Activated B cell treated with CpG ODN at 0.5 μM for 24 hours (primary cell): ENCODE measurements around the gene MR1. TPM values are rescaled to one million over a fixed set of nuclear protein-coding genes. Genes with fewer than 3 reads are reported as not detected.

Source experiments
- ATAC-seq: fragments of 200-7000 bp; cut with Tn5 transposase; one replicate; pipeline ENCODE4 v1.10.0; 2021; ENCODE audit warnings: low read depth, mild to moderate bottlenecking, moderate library complexity
- CTCF ChIA-PET: fragments of 350-600 bp; sonication (Branson Sonifier 250); formaldehyde crosslinking; loops from one replicate; lab custom pipeline; 2021; ENCODE audit warnings: antibody characterized with exemption; lab: Charles Lee
- POLR2A ChIA-PET: fragments of 350-600 bp; sonication (Branson Sonifier 250); formaldehyde crosslinking; loops from one replicate; lab custom pipeline; 2021; ENCODE audit warnings: antibody characterized with exemption; lab: Charles Lee
- DNase-seq: peaks from one replicate; pipeline ENCODE4 v3.0.0; 2022
- H3K27ac Mint-ChIP-seq: one replicate; pipeline ENCODE4 v1.8.0; 2020; ENCODE audit warnings: mixed read lengths
- H3K27me3 Mint-ChIP-seq: one replicate; pipeline ENCODE4 v1.8.0; 2021; ENCODE audit warnings: mixed read lengths
- H3K36me3 Mint-ChIP-seq: one replicate; pipeline ENCODE4 v1.8.0; 2021; ENCODE audit warnings: low read depth, mixed read lengths
- H3K4me1 Mint-ChIP-seq: one replicate; pipeline ENCODE4 v1.8.0; 2021; ENCODE audit warnings: mixed read lengths
- H3K4me3 Mint-ChIP-seq: one replicate; pipeline ENCODE4 v1.8.0; 2020; ENCODE audit warnings: mild to moderate bottlenecking, mixed read lengths
- H3K9me3 Mint-ChIP-seq: one replicate; pipeline ENCODE4 v1.8.0; 2020; ENCODE audit warnings: mixed read lengths
- CTCF ChIP-seq: fragments of 200-600 bp; IDR thresholded peaks from one replicate; pipeline ENCODE4 v1.8.0; 2022; ENCODE audit warnings: antibody characterized with exemption, mild to moderate bottlenecking
- intact Hi-C: fragments of 100-400 bp; cut with micrococcal nuclease; formaldehyde crosslinking; loops from one replicate; pipeline ENCODE4 v1.15.1; 2024
- total RNA-seq: library from RNA; stranded (reverse); gene quantifications from 2 replicates; pipeline ENCODE4 v1.2.3, GENCODE V29; 2022

The MR1 gene
- total RNA-seq, 1 donor from 2014 or later = 24.8 TPM

GRCh38 chr1:181094416-181095212, 60.8 kb downstream of the MR1 start:
- H3K9me3 Mint-ChIP-seq = no peaks in the 10 kb centered on the region
- ATAC-seq (no peak), DNase-seq (no peak)
- CTCF ChIA-PET = interaction anchor here (0.6 to 1.0 kb wide), 3 partner anchors 11 to 48 kb away, joined by 3 read pairs; no protein-coding TSS in a partner anchor
- no peak overlapping the region for H3K4me3 Mint-ChIP-seq
- peaks cover 63% of the 10 kb centered on the region for H3K36me3 Mint-ChIP-seq
- TF ChIP-seq CTCF = no peak
- peaks cover 67% of the 10 kb centered on the region for H3K4me1 Mint-ChIP-seq
- no peaks in the 10 kb centered on the region for H3K27me3 Mint-ChIP-seq
- POLR2A ChIA-PET = interaction anchor here (2.8 to 38.3 kb wide), 4 partner anchors 4 to 34 kb away, joined by 15 to 1783 read pairs (median 428); partner anchors contain the start of gene IER5
- peak overlapping the region; percentile 25 for H3K27ac Mint-ChIP-seq
- intact Hi-C loops = no loop called here

DNA sequence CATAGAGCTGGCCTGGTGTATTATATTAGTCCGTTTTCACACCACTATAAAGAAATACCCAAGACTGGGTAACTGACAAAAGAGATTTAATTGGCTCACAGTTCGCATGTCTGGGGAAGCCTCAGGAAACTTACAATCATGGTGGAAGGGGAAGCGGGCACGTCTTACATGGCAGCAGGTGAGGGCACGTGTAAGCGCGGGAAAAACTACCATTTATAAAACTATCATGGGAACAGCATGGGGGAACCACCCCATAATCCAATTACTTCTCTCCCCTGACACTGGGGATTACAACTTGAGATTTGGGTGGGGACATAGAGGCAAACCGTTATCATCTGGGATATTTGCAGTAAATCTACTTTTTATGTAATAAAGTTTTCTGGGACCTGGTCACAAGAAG, 61.5 kb downstream of the MR1 start:
- Mint-ChIP-seq H3K27me3 (no peaks in the 10 kb centered on the region), H3K4me1 (peaks cover 74% of the 10 kb centered on the region), H3K27ac (no peak overlapping the region), H3K9me3 (no peaks in the 10 kb centered on the region), H3K4me3 (no peak overlapping the region), H3K36me3 (peaks cover 56% of the 10 kb centered on the region)
- no peak for DNase-seq
- POLR2A ChIA-PET = interaction anchor here (15.9 to 38.3 kb wide), 3 partner anchors 4 to 34 kb away, joined by 428 to 1783 read pairs (median 428); partner anchors contain the start of gene IER5
- intact Hi-C loops = no loop called here
- CTCF ChIA-PET = interaction anchor here (0.6 to 1.0 kb wide), 2 partner anchors 46 to 48 kb away, joined by 3 read pairs; no protein-coding TSS in a partner anchor
- no peak for ATAC-seq
- no peak for TF ChIP-seq CTCF

- no peak overlapping the region for H3K27ac Mint-ChIP-seq
- CTCF ChIA-PET = interaction anchor here (0.6 to 1.1 kb wide), 3 partner anchors 9 to 54 kb away, joined by 3 to 4 read pairs (median 3); no protein-coding TSS in a partner anchor
- H3K4me1 Mint-ChIP-seq = peaks cover 78% of the 10 kb centered on the region
These were observed 62.0 kb downstream of the MR1 start for GRCh38 chr1:181095763-181096184.

DNA sequence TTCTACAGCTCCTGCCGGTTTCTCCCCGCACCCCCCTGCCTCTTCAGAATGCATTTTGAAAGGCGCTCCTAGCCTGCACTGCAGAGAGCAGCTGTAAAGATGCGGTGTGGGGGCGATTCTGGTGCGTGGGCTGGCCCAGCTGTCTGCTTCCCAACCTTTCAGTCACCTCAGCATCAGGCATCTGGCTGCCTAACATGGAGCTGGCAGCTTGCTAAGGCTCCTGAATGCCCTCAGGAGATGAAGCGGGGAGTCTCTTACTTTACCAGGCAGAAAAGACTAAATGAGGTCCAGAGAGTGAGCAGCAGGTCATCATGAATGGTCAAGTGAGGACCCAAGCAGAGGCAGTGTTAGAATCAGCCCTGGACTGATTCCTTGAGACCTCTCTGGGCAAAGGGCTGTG, 63.5 kb downstream of the MR1 start:
- intact Hi-C loops = no loop called here
- ChIA-PET POLR2A (interaction anchor here (0.7 to 38.3 kb wide), 5 partner anchors 6 to 53 kb away, joined by 3 to 1783 read pairs (median 428); partner anchors contain the start of gene IER5), CTCF (interaction anchor here (1.1 to 1.7 kb wide), 5 partner anchors 13 to 48 kb away, joined by 3 to 5 read pairs (median 4); no protein-coding TSS in a partner anchor)
- TF ChIP-seq CTCF = no peak
- H3K4me1 Mint-ChIP-seq = peaks cover 70% of the 10 kb centered on the region
- ATAC-seq (no peak), DNase-seq (no peak)
- H3K36me3 Mint-ChIP-seq = peaks cover 36% of the 10 kb centered on the region
- no peak overlapping the region for H3K27ac Mint-ChIP-seq
- no peaks in the 10 kb centered on the region for H3K9me3 Mint-ChIP-seq
- no peaks in the 10 kb centered on the region for H3K27me3 Mint-ChIP-seq
- no peak overlapping the region for H3K4me3 Mint-ChIP-seq

More at GRCh38 chr1:181095763-181096184, 62.0 kb downstream of the MR1 start:
- POLR2A ChIA-PET = interaction anchor here (15.9 to 38.3 kb wide), 3 partner anchors 5 to 33 kb away, joined by 428 to 1783 read pairs (median 428); partner anchors contain the start of gene IER5
- DNase-seq = no peak
- no peaks in the 10 kb centered on the region for H3K9me3 Mint-ChIP-seq
- H3K36me3 Mint-ChIP-seq = peaks cover 51% of the 10 kb centered on the region
- TF ChIP-seq CTCF = no peak
- ATAC-seq = no peak
- H3K4me3 Mint-ChIP-seq = no peak overlapping the region
- intact Hi-C loops = no loop called here
- no peaks in the 10 kb centered on the region for H3K27me3 Mint-ChIP-seq
